ENCODE data around the gene NAXE. TPM values are rescaled to one million over a fixed set of nuclear protein-coding genes. Genes with fewer than 3 reads are reported as not detected.
A peak's percentile ranks its signal among the peaks of the same experiment; 100 is the strongest.

Gene NAXE
- total RNA-seq, 2 experiments from 2014 or later: 62.7 to 66.6 TPM

DNA sequence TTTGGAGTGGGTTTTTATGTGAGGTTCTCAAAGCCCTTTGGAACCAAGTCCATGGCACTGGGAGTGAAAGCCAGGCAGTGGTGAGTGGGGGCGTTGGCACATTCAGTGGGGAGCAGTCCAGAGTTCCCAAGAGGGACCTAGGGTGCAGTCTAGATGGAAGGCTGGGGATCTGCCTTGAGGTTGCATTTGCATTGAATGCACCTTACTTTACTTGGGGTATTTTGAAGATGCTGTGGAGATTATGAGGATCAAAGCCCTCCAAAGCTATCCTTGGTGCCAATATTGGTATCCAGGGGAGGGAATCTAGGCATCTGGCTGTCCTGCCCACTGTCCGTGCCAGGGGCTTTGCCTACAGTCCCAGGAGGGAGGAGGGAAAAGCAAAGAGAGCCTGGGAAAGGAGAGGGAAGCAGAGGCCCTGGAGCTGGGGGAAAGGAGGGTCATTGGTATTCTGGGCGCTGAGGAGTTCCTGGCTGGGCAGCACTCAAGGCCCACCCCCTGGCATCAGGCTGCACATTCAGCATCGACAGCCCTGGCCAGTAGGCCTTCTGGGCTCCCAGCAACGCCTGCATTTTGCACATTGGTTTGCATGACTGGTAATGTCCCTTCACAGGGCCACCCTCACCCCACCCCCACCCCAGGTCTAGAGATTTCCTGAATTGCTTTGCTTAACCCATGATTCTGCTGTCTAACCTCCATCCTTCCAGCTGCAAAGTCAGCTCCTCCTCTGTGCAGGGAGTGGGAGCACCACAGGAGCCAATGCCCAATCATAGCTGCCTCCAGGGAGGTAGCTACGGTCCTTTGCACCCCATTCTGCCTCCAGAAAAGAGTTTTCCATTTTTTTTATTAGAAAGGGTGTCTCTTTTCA is 49.5 kb downstream of the NAXE start:
- no peaks in the 10 kb centered on the region for H3K36me3 Mint-ChIP-seq
- CTCF ChIA-PET: interaction anchor here (0.7 to 22.5 kb wide), 8 partner anchors 15 to 228 kb away, joined by 3 to 344 read pairs (median 6); partner anchors contain the start of genes HAPLN2 and NES
- H3K4me3 Mint-ChIP-seq: no peak overlapping the region
- peaks cover 41% of the 10 kb centered on the region for H3K4me1 Mint-ChIP-seq
- no peaks in the 10 kb centered on the region for H3K9me3 Mint-ChIP-seq (ENCODE audit: low read depth)
- no peak for ATAC-seq
- DNase-seq: no peak
- peaks cover 90% of the 10 kb centered on the region for H3K27me3 Mint-ChIP-seq
- H3K27ac Mint-ChIP-seq: no peak overlapping the region

DNA sequence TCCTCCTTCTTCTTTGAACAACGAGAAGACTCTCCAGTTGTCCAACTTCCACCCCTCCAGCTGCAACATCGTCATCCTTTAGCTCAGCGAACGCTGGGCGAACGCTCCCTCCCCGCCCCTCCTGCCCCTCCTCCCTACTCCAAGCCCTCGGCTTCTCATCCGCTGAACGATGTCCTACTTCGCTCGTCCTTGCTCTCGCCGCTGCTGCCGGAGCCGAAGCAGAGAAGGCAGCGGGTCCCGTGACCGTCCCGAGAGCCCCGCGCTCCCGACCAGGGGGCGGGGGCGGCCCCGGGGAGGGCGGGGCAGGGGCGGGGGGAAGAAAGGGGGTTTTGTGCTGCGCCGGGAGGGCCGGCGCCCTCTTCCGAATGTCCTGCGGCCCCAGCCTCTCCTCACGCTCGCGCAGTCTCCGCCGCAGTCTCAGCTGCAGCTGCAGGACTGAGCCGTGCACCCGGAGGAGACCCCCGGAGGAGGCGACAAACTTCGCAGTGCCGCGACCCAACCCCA is 50.2 kb downstream of the NAXE start, which contains the start of gene BCAN:
Gene BCAN, plus strand, starts transcription at position 357 of the 504 bp plus-strand sequence. CDS start 3,938 bp downstream, outside the sequence.
- no peak within 1 kb of the TSS for H3K27ac Mint-ChIP-seq
- no peak for ATAC-seq
- no peak for DNase-seq
- peaks cover 41% of the 10 kb centered on the region for H3K4me1 Mint-ChIP-seq
- H3K27me3 Mint-ChIP-seq: peaks cover 90% of the 10 kb centered on the region
- no peak within 1 kb of the TSS for H3K4me3 Mint-ChIP-seq
- no peaks in the 10 kb centered on the region for H3K9me3 Mint-ChIP-seq (ENCODE audit: low read depth)
- H3K36me3 Mint-ChIP-seq: no peaks in the 10 kb centered on the region
- CTCF ChIA-PET: interaction anchor here (0.8 to 22.5 kb wide), 9 partner anchors 15 to 256 kb away, joined by 3 to 344 read pairs (median 7); partner anchors contain the start of genes HAPLN2 and NES

DNA sequence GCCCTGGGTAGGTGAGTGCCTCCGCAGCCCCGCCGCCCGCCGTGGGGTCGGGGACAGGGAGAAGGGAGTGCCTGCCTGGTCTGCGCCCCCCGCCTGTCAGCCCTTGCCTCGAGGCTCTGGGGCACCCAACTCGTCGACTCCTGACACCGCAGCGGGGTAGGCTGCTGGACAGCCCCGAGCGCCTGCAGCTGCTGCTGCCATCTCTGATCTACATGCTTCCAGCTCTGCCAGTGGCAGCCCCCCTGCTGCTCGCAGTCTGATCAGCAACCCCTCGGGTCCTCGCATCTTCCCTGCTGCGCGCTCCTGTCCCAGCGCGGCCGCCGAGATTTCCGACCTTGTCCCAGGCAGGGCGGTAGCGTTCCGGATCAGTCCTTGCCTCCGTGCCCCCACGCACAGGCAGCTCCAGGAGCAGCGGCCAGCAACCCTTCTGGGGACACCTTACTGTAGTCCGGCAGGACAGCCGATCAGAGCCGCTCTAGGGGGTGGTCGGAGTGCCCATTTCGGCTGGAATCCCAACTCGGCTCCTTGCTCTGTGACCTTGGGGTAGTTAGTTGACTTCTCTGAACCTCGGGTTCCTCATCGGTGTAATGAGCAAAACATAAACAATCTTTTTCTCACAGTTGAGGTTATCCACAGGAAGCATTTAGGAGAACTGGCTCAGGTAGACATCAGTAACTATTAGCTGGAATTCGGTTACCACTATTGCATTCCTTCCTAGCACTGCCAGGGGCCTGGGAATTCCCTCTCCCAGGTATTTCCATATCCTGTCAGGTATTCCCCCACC is 50.9 kb downstream of the NAXE start:
- CTCF ChIA-PET: interaction anchor here (0.9 to 22.5 kb wide), 12 partner anchors 10 to 257 kb away, joined by 3 to 344 read pairs (median 6); partner anchors contain the start of genes CRABP2, HAPLN2 and NES
- H3K4me1 Mint-ChIP-seq: peaks cover 41% of the 10 kb centered on the region

DNA sequence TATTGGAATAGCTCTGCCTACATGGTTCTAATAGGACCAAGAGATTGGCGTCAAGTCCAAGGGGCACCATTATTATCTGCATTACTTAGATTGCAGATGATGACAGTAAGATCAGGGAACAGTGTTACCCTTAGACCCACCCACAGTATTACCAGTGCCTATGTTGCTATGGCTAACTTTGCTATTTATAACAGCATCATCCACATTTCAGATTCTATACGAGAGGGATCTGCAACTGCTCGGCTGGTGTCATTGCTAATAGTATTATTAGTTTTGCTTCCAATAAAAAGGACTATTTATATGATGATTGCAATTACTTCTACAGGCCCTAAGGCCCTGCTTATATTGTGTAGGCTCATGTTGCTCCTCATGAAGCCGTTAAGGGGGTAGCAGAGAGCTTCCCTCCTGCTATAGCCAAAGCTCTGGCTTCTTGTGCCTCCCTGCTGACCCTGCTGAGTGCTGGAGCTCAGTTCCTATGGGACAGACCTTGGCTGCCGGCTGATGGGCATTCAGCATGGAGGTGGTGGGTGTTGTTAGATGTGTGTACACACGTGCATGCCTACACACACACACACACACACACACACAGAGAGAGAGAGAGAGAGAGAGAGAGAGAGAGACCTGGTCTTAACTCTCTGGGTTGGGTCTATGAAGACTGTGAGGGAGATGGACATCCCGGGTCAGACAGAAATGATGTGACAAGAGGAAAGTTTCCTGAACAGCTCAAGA is 51.6 kb downstream of the NAXE start:
- Mint-ChIP-seq H3K4me3 (peak overlapping the region; percentile 1), H3K27me3 (peaks cover 94% of the 10 kb centered on the region)

More for the DNA sequence above, 50.9 kb downstream of the NAXE start:
- Mint-ChIP-seq H3K27me3 (peaks cover 93% of the 10 kb centered on the region), H3K36me3 (no peaks in the 10 kb centered on the region), H3K4me3 (no peak overlapping the region), H3K9me3 (ENCODE audit: low read depth) (no peaks in the 10 kb centered on the region), H3K27ac (no peak overlapping the region)
- no peak for DNase-seq
- ATAC-seq: no peak

DNA sequence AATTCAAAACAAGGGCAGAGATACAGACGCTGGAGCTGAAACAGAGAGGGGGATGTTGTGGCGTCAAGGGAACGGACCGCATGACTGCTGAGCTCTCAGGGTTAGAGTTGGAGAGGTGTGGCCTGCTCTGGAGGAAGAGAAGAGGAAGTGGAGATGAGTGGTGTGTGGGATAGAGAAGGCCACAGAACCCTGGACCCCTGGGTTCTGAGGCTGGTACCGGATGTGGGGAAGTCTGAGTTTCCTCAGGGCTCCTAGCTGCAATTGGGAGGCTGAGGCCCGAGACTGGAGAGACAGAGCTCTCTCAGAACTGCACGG is 52.2 kb downstream of the NAXE start:
- ATAC-seq (peak; percentile 94), DNase-seq (peak; percentile 90)
- Mint-ChIP-seq H3K36me3 (no peaks in the 10 kb centered on the region), H3K27ac (peak overlapping the region; percentile 54), H3K27me3 (peaks cover 93% of the 10 kb centered on the region), H3K4me3 (peak overlapping the region; percentile 1), H3K9me3 (ENCODE audit: low read depth) (no peaks in the 10 kb centered on the region), H3K4me1 (peaks cover 41% of the 10 kb centered on the region)
- CTCF ChIA-PET: interaction anchor here (0.8 to 22.5 kb wide), 13 partner anchors 9 to 361 kb away, joined by 3 to 344 read pairs (median 4); partner anchors contain the start of genes CRABP2, HAPLN2 and SMG5

More for the DNA sequence above, 51.6 kb downstream of the NAXE start:
- CTCF ChIA-PET: interaction anchor here (0.8 to 22.5 kb wide), 15 partner anchors 9 to 360 kb away, joined by 3 to 344 read pairs (median 4); partner anchors contain the start of genes CRABP2, HAPLN2, NES and SMG5
- no peak for ATAC-seq
- DNase-seq: no peak
- H3K27ac Mint-ChIP-seq: peak overlapping the region; percentile 54
- no peaks in the 10 kb centered on the region for H3K9me3 Mint-ChIP-seq (ENCODE audit: low read depth)
- peaks cover 41% of the 10 kb centered on the region for H3K4me1 Mint-ChIP-seq
- no peaks in the 10 kb centered on the region for H3K36me3 Mint-ChIP-seq

Other genes with a start within 250 kb of the NAXE start
- not detected for gene RHBG, start 222.6 kb upstream of the NAXE start, total RNA-seq
- 10 to 100 TPM; 57.1 to 63.1 TPM for gene MEF2D, start 91.0 kb upstream of the NAXE start, total RNA-seq
- gene IQGAP3, start 19.2 kb upstream of the NAXE start, total RNA-seq: 10 to 100 TPM; 24.3 to 31.3 TPM
- 10 to 100 TPM; 12.6 to 16.9 TPM for gene TTC24, start 12.1 kb upstream of the NAXE start, total RNA-seq
- gene GPATCH4, start 9.7 kb downstream of the NAXE start, total RNA-seq: 10 to 100 TPM; 40.5 to 50.9 TPM
- not detected for gene HAPLN2, start 27.6 kb downstream of the NAXE start, total RNA-seq
- gene BCAN, start 50.3 kb downstream of the NAXE start, total RNA-seq: under 1 TPM in 1 of 2 experiments, not detected in 1; 0.07 TPM
- not detected for gene NES, start 85.6 kb downstream of the NAXE start, total RNA-seq
- gene CRABP2, start 113.8 kb downstream of the NAXE start, total RNA-seq: 1 to 10 TPM; 1.4 to 1.9 TPM
- 10 to 100 TPM; 44.0 to 49.6 TPM for gene METTL25B, start 136.7 kb downstream of the NAXE start, total RNA-seq
- gene ISG20L2, start 137.0 kb downstream of the NAXE start, total RNA-seq: 10 to 100 TPM; 56.0 to 70.3 TPM
- 10 to 100 TPM; 60.4 to 80.0 TPM for gene MRPL24, start 149.3 kb downstream of the NAXE start, total RNA-seq
- 100 to 1,000 TPM; 258 to 340 TPM for gene HDGF, start 159.9 kb downstream of the NAXE start, total RNA-seq
- 10 to 100 TPM; 68.7 to 99.8 TPM for gene PRCC, start 175.8 kb downstream of the NAXE start, total RNA-seq
- 100 to 1,000 TPM; 157 to 205 TPM for gene SH2D2A, start 225.1 kb downstream of the NAXE start, total RNA-seq